BJ (cell line): ENCODE data around the gene PLIN3. TPM values are rescaled to one million over a fixed set of nuclear protein-coding genes. Genes with fewer than 3 reads are reported as not detected.
"Not testable (repeated sequence)": the region's sequence is repeated elsewhere in the genome, so short reads cannot be mapped to it uniquely, and the experiment has no call there.

Experiments used
- CTCF ChIA-PET: fragments of 350-600 bp; formaldehyde crosslinking; extraction: SDS; loops from one replicate; lab custom pipeline; 2021; ENCODE audit warnings: antibody characterized with exemption, inconsistent platforms; lab: Yijun Ruan, JAX
- POLR2A ChIA-PET: fragments of 300-600 bp; sonication (Branson Sonifier 250); formaldehyde crosslinking; extraction: SDS; loops from one replicate; lab custom pipeline; 2021; ENCODE audit warnings: antibody characterized with exemption; lab: Charles Lee
- DNase-seq: peaks from one replicate; pipeline ENCODE4 v3.0.0-alpha.2; 2011; ENCODE audit warnings: low read depth
- H3K27me3 ChIP-seq: 2 replicates; pipeline ENCODE4 v1.6.0; 2011; ENCODE audit warnings: low read length; ENCODE audit not compliant: control insufficient read depth, insufficient read depth
- H3K36me3 ChIP-seq: 2 replicates; pipeline ENCODE4 v1.5.1; 2011; ENCODE audit warnings: low read length; ENCODE audit not compliant: control insufficient read depth, insufficient read depth
- H3K4me3 ChIP-seq: 2 replicates; pipeline ENCODE4 v1.5.1; 2011; ENCODE audit warnings: low read depth, mild to moderate bottlenecking, control low read depth, low read length
- polyA plus RNA-seq: library from polyadenylated mRNA; depleted of rRNA; stranded (reverse); fragments of >200 nt; gene quantifications from 2 replicates; pipeline ENCODE4 v1.2.3, GENCODE V29; 2011
- TF ChIP-seq, protein P1 (sequence below): IDR thresholded peaks from 2 replicates; pipeline ENCODE4 v1.5.1; 2011; ENCODE audit warnings: low read depth, mild to moderate bottlenecking, control low read depth, inconsistent platforms, low read length, moderate library complexity; ENCODE audit not compliant: insufficient read depth

PLIN3 gene
- polyA plus RNA-seq, 1 experiment, result 211 TPM

DNA sequence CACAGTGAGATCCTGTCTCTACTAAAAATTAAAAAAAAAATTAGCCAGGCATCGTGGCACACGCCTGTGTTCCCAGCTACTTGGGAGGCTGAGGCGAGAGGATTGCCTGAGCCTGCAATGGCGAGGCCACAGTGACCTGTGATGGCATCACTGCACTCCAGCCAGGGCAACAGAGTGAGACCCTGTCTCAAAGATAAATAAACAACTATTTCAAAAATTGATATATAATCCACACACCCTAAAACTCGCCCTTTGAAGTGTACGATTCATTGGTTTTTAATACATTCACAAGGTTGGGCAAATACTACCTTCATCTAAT, 23.9 kb downstream of the PLIN3 start:
- no peak overlapping the region for H3K4me3 ChIP-seq
- POLR2A ChIA-PET, result no interaction called here
- no peak for DNase-seq
- H3K27me3 ChIP-seq, result no peaks in the 10 kb centered on the region
- TF ChIP-seq, protein P1, sequence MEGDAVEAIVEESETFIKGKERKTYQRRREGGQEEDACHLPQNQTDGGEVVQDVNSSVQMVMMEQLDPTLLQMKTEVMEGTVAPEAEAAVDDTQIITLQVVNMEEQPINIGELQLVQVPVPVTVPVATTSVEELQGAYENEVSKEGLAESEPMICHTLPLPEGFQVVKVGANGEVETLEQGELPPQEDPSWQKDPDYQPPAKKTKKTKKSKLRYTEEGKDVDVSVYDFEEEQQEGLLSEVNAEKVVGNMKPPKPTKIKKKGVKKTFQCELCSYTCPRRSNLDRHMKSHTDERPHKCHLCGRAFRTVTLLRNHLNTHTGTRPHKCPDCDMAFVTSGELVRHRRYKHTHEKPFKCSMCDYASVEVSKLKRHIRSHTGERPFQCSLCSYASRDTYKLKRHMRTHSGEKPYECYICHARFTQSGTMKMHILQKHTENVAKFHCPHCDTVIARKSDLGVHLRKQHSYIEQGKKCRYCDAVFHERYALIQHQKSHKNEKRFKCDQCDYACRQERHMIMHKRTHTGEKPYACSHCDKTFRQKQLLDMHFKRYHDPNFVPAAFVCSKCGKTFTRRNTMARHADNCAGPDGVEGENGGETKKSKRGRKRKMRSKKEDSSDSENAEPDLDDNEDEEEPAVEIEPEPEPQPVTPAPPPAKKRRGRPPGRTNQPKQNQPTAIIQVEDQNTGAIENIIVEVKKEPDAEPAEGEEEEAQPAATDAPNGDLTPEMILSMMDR, result no peak
- peaks cover 45% of the 10 kb centered on the region for H3K36me3 ChIP-seq
- CTCF ChIA-PET, result interaction anchor here (1.0 to 3.3 kb wide), 3 partner anchors 21 to 53 kb away, joined by 3 to 12 read pairs (median 4); partner anchors contain the start of gene FEM1A

DNA sequence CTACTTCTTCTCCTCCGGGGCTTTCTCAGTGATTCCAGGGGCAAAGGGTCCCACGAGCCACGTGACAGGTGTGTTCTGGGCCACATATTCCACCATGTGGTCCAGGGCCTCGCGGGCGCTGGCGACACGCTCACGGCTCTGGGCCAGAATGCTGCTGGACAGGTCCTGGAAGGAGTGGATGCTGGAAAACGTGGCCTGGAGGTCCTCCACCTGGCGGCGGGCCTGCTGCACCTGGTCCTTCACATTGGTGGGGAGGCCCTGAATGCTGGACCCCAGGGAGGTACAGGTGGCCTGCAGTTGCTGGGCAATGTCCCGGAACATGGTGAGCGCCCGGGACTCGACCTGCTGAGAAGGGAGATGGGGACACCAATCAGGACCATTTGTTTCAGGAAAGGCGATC, 28.3 kb downstream of the PLIN3 start:
- ChIA-PET POLR2A (no interaction called here), CTCF (interaction anchor here (0.6 to 1.7 kb wide), 4 partner anchors 12 to 191 kb away, joined by 3 to 8 read pairs (median 3); no protein-coding TSS in a partner anchor)
- DNase-seq, result no peak
- peaks cover 25% of the 10 kb centered on the region for H3K36me3 ChIP-seq
- TF ChIP-seq, protein P1, result no peak
- no peaks in the 10 kb centered on the region for H3K27me3 ChIP-seq
- no peak overlapping the region for H3K4me3 ChIP-seq

DNA sequence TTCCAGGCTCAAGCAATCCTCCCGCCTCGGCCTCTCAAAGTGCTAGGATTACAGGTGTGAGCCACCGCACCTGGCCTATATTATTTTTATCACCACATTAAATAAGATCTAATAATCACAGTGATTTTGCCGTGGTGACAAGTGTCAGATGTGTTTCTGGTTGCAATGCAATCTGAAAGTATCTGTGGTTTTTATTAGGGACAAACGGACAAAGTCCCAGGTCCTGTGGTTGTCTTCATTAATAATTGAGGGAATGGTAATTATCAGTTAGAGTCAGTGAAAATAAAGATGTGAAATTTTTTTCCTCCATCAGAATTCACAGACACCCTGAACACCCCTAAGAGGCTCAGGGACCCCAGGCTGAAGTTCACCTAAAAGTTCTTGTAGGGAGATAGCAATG, 34.7 kb downstream of the PLIN3 start:
- Histone ChIP-seq H3K4me3 (no peak overlapping the region), H3K27me3 (no peaks in the 10 kb centered on the region), H3K36me3 (peaks cover 1% of the 10 kb centered on the region; the same call in 1 of the 2 replicates)
- ChIA-PET POLR2A (no interaction called here), CTCF (interaction anchor here (1.4 kb wide), 1 partner anchor 24 kb away, joined by 4 read pairs; no protein-coding TSS in a partner anchor)
- no peak for DNase-seq
- TF ChIP-seq, protein P1, result no peak

DNA sequence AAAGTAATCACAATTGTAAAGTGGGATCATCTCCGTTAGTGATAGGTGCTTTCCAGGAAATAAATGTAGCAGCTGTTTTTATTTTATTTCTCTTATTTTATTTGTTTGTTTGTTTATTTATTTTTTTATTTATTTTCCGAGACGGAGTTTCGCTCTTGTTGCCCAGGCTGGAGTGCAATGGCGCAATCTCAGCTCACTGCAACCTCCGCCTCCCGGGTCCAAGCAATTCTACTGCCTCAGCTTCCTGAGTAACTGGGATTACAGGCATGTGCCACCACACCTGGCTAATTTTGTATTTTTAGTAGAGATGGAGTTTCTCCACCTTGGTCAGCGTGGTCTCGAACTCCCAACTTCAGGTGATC, 35.5 kb downstream of the PLIN3 start:
- H3K27me3 ChIP-seq, DNase-seq, H3K36me3 ChIP-seq, POLR2A ChIA-PET: not testable (repeated sequence)
- H3K4me3 ChIP-seq, result peak overlapping the region; percentile 100
- CTCF ChIA-PET, result interaction anchor here (1.1 kb wide), 1 partner anchor 28 kb away, joined by 5 read pairs; no protein-coding TSS in a partner anchor

DNA sequence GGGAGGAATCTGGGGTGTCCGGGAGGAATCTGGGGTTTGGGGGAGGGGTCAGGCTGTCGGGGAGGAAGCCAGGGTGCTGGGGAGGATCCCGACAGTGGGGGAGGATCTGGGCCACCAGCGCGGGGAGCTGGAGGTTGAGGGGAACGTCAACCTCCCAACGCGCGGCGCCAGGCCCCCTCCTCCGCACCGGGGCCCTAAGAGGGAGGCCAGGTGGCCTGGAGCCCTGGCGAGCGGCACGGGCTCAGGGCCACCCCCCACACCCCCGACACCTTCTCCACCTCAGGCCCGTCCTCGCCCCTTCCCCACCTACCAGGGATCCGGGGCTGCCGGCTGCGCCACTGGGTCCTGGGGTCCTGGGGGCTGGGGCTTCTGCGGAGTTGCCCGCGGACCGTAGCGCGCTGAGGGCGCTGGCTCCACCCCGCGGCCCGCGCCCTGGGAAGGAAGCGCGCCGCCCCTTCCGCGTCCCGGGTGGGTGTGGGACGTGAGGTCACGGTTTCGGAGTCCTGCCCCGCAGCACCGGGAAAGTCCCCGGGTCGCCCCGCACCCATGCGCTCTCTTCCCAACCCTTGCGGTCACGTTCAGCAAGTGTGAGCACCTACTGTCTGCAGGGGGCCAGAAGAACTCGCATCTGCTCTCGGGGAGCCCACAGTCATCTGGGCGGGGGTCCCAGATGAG, 36.0 kb downstream of the PLIN3 start, which contains the start of gene TICAM1:
TICAM1 (minus strand) TSS at position 409 of the 675 bp plus-strand sequence. CDS start 13,335 bp downstream, outside the sequence.
- ChIA-PET CTCF (interaction anchor here (0.7 to 1.6 kb wide), 3 partner anchors 27 to 104 kb away, joined by 3 to 8 read pairs (median 5); no protein-coding TSS in a partner anchor), POLR2A (no interaction called here)
- Histone ChIP-seq H3K27me3 (no peaks in the 10 kb centered on the region), H3K36me3 (no peaks in the 10 kb centered on the region), H3K4me3 (peak within 1 kb of the TSS; percentile 100)
- no peak for DNase-seq
- TF ChIP-seq, protein P1, result no peak
